ENCODE results near the gene PYGB.

Gene PYGB

DNA sequence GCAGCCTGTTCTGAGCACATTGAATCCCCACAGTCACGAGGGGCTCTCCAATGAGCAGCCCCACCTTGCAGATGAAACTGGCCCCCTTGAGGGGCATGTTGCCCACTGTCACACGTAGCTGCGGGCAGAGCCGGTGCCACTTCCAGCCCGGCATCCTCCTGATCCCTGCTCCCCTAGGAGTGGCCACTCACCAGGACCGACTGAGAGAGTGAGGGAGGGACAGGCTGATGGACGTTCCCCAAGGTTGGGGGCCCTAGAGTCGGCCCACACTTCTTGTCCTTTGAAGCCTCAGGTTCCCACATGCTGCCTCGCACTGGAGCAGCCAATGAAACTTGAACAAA is 41.9 kb upstream of the PYGB start:
- TF ChIP-seq ZFP30 (CRISPR knock-in tag; IDR thresholded peaks at IDR 0.05) (no peak), ZNF565 (CRISPR knock-in tag; conservative IDR thresholded peaks at IDR 0.05; ENCODE audit: low read depth) (no peak), SNAI2 (CRISPR knock-in tag; IDR thresholded peaks at IDR 0.05) (no peak), ZFP3 (CRISPR knock-in tag; IDR thresholded peaks at IDR 0.05) (no peak), ZC3H10 (CRISPR knock-in tag; IDR thresholded peaks at IDR 0.05) (no peak), POU6F1 (CRISPR knock-in tag; IDR thresholded peaks at IDR 0.05; ENCODE audit: borderline replicate concordance, low read depth) (no peak), ZNF8 (CRISPR knock-in tag; IDR thresholded peaks at IDR 0.05) (no peak)
- no peak for ATAC-seq

DNA sequence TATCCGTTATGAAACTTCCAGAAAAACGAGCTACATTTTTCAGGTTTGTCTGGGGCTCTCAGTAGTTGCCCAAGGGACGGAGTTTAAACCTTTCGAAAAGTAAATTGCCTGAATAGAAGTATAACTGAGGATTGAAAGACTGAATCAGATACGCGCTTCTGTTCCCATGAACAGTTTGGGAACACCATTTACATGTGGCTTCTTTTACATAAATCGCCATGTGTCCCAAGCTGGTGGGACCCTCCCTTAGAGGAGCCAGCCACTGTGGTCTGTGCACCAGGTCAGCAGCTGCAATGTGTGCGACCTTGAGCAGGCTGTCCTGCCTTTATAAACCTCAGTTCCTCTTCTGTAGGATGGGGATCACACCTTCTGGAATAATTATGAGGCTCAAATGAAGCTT is 41.3 kb upstream of the PYGB start:
- ATAC-seq, result no peak
- TF ChIP-seq CSRNP3 (CRISPR knock-in tag; IDR thresholded peaks at IDR 0.05) (no peak), ESRRG (CRISPR knock-in tag; IDR thresholded peaks at IDR 0.05) (no peak), POU6F1 (CRISPR knock-in tag; IDR thresholded peaks at IDR 0.05; ENCODE audit: borderline replicate concordance, low read depth) (no peak), ZNF565 (CRISPR knock-in tag; conservative IDR thresholded peaks at IDR 0.05; ENCODE audit: low read depth) (no peak), ZFP30 (CRISPR knock-in tag; IDR thresholded peaks at IDR 0.05) (no peak)

DNA sequence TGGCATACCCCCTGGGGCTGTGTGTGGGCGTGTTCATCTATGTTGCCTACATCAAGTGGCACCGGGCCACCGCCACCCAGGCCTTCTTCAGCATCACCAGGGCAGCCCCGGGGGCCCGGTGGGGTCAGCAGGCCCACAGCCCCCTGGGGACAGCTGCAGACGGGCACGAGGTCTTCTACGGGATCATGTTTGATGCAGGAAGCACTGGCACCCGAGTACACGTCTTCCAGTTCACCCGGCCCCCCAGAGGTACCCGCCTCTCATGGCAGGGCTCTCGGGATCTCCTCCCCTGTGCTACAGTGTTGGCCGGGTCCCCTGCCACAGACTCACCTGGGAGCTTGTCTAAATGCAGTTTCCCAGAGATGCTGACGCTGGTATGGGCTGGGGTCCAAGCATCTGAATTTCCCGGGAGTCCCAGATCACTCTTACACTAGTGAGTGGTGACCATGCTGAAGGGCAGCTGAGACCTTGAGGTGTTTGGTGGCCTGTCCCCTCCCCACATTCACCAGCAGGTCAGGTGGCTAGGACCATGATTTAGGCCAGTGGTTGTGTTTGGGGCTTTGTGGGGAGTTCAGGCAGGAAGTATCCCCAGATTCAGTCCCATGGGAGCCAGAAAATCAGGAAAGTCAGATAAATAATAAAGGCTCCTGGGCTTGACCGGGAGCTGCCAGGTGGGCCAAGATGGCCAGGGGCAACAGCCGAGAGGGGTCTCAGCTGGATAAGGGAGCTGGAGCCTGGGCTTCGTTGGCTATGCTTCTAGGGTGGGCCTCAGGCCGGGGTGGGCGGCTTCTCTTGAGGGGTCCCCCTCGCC is 40.5 kb upstream of the PYGB start:
- no peak for TF ChIP-seq CSDC2 (CRISPR knock-in tag; IDR thresholded peaks at IDR 0.05)
- ATAC-seq, result no peak

DNA sequence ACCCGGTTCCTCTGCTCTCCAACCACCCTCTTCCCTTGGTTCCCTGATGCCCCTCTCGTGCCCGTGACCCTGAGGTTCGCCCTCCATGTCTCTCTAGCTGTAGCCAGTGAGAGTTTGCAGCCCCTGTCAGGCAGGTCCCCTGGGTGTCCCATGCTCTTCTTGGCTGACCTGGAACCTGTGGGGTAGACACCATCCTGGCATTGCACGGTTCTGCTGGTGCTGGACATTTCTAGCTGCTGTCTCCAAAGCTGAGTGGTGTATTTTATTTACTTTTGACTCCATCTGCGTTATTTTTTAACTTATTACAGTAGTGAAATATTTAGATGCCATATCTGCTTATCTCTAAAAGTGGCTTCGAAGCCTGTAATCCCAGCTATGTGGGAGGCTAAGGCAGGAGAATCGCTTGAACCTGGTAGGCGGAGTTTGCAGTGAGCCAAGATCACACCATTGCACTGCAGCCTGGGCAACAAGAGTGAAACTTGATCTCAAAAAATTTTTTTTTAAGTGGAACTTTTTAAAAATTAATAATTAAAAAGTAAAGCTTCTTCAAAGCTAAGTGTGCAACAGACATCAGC is 39.8 kb upstream of the PYGB start:
- TF ChIP-seq CSDC2 (CRISPR knock-in tag; IDR thresholded peaks at IDR 0.05) (no peak), ESRRG (CRISPR knock-in tag; IDR thresholded peaks at IDR 0.05) (no peak), ARNTL (CRISPR knock-in tag; IDR thresholded peaks at IDR 0.05; ENCODE audit: borderline replicate concordance, low read depth) (no peak), ZNF565 (CRISPR knock-in tag; conservative IDR thresholded peaks at IDR 0.05; ENCODE audit: low read depth) (no peak), PPARA (CRISPR knock-in tag; IDR thresholded peaks at IDR 0.05; ENCODE audit: borderline replicate concordance) (no peak), CSRNP3 (CRISPR knock-in tag; IDR thresholded peaks at IDR 0.05) (no peak), OSR1 (CRISPR knock-in tag; IDR thresholded peaks at IDR 0.05) (no peak)
- TF ChIP-seq, protein P1, sequence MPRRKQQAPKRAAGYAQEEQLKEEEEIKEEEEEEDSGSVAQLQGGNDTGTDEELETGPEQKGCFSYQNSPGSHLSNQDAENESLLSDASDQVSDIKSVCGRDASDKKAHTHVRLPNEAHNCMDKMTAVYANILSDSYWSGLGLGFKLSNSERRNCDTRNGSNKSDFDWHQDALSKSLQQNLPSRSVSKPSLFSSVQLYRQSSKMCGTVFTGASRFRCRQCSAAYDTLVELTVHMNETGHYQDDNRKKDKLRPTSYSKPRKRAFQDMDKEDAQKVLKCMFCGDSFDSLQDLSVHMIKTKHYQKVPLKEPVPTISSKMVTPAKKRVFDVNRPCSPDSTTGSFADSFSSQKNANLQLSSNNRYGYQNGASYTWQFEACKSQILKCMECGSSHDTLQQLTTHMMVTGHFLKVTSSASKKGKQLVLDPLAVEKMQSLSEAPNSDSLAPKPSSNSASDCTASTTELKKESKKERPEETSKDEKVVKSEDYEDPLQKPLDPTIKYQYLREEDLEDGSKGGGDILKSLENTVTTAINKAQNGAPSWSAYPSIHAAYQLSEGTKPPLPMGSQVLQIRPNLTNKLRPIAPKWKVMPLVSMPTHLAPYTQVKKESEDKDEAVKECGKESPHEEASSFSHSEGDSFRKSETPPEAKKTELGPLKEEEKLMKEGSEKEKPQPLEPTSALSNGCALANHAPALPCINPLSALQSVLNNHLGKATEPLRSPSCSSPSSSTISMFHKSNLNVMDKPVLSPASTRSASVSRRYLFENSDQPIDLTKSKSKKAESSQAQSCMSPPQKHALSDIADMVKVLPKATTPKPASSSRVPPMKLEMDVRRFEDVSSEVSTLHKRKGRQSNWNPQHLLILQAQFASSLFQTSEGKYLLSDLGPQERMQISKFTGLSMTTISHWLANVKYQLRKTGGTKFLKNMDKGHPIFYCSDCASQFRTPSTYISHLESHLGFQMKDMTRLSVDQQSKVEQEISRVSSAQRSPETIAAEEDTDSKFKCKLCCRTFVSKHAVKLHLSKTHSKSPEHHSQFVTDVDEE (CRISPR knock-in tag; IDR thresholded peaks at IDR 0.05), result no peak

DNA sequence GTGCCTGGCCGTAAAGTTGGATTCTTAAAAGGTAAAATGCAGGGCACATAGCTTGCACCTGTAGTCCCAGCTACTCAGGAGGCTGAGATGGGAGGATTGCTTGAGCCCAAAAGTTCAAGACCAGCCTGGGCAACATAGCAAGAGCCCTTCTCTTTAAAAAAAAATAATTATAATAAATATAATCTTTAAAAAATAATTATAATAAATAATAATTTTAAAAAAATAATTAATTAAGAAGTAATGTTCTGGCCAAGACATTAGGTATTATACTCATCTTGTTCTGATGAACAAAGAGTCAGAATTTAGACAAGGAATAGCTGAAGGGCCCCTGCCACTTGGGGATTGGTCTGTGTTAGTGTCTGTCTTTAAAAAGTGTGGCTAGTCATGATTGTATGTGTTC is 38.5 kb upstream of the PYGB start:
- no peak for ATAC-seq
- TF ChIP-seq TOX (CRISPR knock-in tag; IDR thresholded peaks at IDR 0.05; ENCODE audit: borderline replicate concordance) (no peak), CSDC2 (CRISPR knock-in tag; IDR thresholded peaks at IDR 0.05) (no peak), CSRNP3 (CRISPR knock-in tag; IDR thresholded peaks at IDR 0.05) (no peak), ARNTL (CRISPR knock-in tag; IDR thresholded peaks at IDR 0.05; ENCODE audit: borderline replicate concordance, low read depth) (no peak), GLIS3 (CRISPR knock-in tag; IDR thresholded peaks at IDR 0.05) (no peak), ZFP30 (CRISPR knock-in tag; IDR thresholded peaks at IDR 0.05) (no peak), OSR1 (CRISPR knock-in tag; IDR thresholded peaks at IDR 0.05) (no peak), PATZ1 (CRISPR knock-in tag; IDR thresholded peaks at IDR 0.05; ENCODE audit: borderline replicate concordance) (no peak)

More for the DNA sequence above, 39.8 kb upstream of the PYGB start:
- ATAC-seq, result no peak
